Umbilical cord (tissue), 2 donors: ENCODE measurements around the gene DDX5. TPM values are rescaled to one million over a fixed set of nuclear protein-coding genes. Genes with fewer than 3 reads are reported as not detected.
A peak's percentile ranks its signal among the peaks of the same experiment; 100 is the strongest.

Source experiments
- DNase-seq: peaks from one replicate; pipeline ENCODE4 v3.0.0-alpha.2; 2015; ENCODE audit warnings: low spot score
- total RNA-seq: library from RNA; depleted of rRNA; stranded (reverse); fragments of >200 nt; gene quantifications from one replicate; pipeline ENCODE4 v1.2.3, GENCODE V29; 2014; ENCODE audit warnings: low replicate concordance; ENCODE audit not compliant: insufficient read depth

DDX5 gene
- total RNA-seq, 1 donor from 2014 or later, result 526 TPM

DNA sequence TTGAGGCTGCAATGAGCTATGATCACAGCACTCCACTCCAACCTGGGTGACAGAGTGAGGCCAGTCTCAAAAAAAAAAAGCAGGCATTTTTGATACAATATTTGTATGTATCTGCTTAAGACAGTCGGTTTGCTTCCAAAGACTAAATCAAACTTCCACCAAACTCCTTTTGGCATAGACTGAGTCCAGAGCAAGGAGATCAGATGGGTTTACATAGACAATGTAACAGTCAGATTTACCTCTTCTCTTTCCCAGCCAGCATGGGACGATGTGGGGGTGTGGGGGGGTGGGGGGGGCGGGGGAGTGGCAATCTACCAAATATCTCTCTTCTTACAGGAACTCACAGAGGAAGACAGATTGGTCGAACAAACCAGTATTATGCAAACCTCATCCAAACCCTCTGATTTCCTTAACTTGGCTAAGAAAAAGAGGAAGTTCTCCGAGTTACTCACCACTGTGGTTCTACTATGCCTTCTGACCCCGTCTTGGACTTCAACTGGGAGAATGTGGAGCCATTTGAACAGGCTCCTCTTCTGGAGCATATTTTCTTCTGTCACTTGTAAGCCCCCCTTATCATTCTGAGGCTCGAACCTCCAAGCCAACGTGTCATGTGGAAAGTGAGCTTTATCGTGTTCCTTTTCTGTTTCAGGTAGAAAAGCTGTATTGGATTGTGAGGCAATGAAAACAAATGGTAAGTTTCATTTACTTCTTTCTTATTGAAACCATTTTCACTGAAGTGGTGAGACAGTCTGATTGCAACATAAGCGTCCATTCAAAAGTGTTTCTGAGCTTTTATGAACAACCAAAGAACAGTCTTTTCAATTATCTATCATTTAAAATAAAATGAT, 57.2 kb downstream of the DDX5 start, which contains the start of gene MILR1:
Gene MILR1 (plus strand): TSS at position 451 of the 848 bp plus-strand sequence. CDS start 54 bp downstream, at position 505.
- peak; percentile 62 for DNase-seq

Other genes with a start within 250 kb of the DDX5 start
- gene TEX2, start 243.0 kb downstream of the DDX5 start, total RNA-seq, result 51.5 TPM
- gene PECAM1, start 115.4 kb downstream of the DDX5 start, total RNA-seq, result 21.2 TPM
- gene MILR1, start 57.2 kb downstream of the DDX5 start, total RNA-seq, result 9.9 TPM
- 9.6 TPM for gene POLG2, start 9.2 kb downstream of the DDX5 start, total RNA-seq
- 40.4 TPM for gene CEP95, start 688 bp upstream of the DDX5 start, total RNA-seq
- gene SMURF2, start 156.0 kb upstream of the DDX5 start, total RNA-seq, result 36.6 TPM